GM10248 (cell line): ENCODE results near the gene ANKRD55.
"Not testable (repeated sequence)": the region's sequence is repeated elsewhere in the genome, so short reads cannot be mapped to it uniquely, and the experiment has no call there.

Experiments
- CTCF ChIA-PET: fragments of 300-600 bp; sonication (Branson Sonifier 250); formaldehyde crosslinking; extraction: SDS; loops from one replicate; lab custom pipeline; 2021; ENCODE audit warnings: antibody characterized with exemption; lab: Yijun Ruan, JAX
- POLR2A ChIA-PET: fragments of 350-650 bp; sonication (Branson Sonifier 250); formaldehyde crosslinking; extraction: SDS; loops from one replicate; lab custom pipeline; 2020; ENCODE audit warnings: antibody characterized with exemption; lab: Yijun Ruan, JAX
- DNase-seq: peaks from one replicate; pipeline ENCODE4 v3.0.0; 2012; ENCODE audit errors: extremely low spot score
- TF ChIP-seq, protein P1 (sequence below): IDR thresholded peaks from 2 replicates; pipeline ENCODE4 v1.5.1; 2012; ENCODE audit warnings: mild to moderate bottlenecking, low read depth; ENCODE audit errors: extremely low read depth, missing control alignments, control extremely low read depth

The ANKRD55 gene

DNA sequence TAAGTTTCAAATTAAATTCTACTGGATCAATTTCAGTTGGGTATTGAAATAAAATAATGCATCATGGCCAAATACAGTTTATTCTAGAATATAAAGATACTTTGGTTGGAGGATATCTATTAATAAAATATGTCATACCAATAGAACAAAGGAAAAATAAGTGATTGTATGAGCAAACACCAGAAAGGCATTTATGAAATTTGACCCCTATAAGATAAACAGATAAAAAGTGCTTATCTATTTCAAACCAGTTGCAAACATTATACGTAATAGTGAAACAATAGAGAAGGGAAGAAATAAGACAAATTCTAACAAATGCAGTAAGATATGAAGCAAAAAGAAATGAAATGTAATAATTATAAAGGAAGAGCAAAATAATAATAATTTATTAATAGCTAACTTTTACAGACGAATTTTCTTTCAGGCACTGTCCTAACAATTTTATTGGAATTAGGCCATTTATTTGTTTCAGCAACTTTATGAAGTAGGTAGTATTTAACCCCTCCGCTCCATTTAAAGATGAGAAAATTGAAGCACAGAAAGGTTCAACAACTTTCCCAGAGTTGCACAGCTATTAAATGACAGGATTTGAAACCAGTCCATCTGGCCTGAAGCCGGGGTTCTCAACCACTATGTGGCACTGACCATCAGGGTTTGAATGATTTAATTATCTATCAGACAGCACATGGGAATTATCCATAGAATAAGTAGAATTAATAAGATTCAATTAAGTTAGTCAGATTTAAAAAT, 20.8 kb downstream of the ANKRD55 start:
- TF ChIP-seq, protein P1, sequence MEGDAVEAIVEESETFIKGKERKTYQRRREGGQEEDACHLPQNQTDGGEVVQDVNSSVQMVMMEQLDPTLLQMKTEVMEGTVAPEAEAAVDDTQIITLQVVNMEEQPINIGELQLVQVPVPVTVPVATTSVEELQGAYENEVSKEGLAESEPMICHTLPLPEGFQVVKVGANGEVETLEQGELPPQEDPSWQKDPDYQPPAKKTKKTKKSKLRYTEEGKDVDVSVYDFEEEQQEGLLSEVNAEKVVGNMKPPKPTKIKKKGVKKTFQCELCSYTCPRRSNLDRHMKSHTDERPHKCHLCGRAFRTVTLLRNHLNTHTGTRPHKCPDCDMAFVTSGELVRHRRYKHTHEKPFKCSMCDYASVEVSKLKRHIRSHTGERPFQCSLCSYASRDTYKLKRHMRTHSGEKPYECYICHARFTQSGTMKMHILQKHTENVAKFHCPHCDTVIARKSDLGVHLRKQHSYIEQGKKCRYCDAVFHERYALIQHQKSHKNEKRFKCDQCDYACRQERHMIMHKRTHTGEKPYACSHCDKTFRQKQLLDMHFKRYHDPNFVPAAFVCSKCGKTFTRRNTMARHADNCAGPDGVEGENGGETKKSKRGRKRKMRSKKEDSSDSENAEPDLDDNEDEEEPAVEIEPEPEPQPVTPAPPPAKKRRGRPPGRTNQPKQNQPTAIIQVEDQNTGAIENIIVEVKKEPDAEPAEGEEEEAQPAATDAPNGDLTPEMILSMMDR, result no peak
- ChIA-PET POLR2A (no interaction called here), CTCF (no interaction called here)
- no peak for DNase-seq

DNA sequence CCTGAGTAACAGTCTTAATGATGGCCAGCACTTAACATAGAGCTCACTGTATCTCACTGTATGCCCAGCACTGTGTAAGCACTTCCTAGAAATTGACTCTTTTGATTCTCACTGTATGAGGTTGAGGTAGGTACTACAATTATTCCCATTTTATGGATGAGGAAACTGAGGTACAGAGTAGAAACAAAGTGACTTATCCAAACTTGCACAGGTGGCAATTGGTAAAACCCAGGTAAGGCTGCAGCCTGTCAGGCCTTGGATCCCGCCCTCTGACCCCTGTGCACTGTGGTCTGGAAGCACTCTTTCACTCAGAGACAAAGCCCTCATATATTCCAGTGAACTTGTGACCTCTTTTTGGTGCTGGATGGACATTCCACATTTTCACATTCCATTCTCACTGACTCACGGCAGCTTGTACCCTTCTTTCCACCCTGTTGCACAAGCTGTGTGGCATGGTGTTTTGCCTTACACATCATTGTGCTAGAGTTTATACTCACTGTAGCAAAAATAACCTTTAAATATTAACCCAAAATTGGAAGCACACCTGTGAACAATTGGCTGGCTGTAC, 21.7 kb downstream of the ANKRD55 start:
- DNase-seq, result no peak
- CTCF ChIA-PET, result interaction anchor here (0.9 kb wide), 1 partner anchor 275 kb away, joined by 3 read pairs; no protein-coding TSS in a partner anchor
- POLR2A ChIA-PET, result no interaction called here
- TF ChIP-seq, protein P1, result no peak

DNA sequence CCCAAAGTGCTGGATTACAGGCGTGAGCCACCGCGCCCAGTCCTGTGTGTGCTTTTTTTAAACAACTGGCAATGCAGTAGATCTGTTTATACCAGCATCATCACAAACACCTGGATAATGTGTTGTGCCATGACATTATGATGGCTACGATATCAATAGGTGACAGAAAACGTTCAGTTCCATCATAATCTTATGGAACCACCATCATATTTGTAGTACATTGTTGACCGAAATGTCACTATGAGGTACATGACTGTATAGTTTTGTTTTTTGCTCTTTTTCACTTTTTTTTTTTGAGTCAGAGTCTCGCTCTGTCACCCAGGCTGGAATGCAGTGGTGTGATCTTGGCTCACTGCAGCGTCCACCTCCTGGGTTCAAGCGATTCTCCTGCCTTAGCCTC, 24.4 kb downstream of the ANKRD55 start:
- CTCF ChIA-PET, result no interaction called here
- TF ChIP-seq, protein P1, result no peak

DNA sequence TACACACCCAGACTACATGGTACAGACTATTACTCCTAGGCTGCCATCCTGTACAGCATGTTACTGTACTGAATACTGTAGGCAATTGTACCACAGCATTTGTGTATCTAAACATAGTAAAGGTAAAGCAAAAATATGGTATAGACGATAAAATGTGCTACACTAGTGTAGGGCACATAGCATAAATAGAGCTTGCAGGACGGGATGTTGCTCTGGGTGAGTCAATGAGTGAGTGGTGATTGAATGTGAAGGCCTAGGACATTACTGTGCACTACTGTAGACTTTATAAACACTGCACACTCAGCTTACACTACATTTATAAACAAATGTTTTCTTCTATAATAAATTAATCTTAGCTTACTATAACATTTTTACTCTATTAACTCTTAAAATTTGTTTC, 25.6 kb downstream of the ANKRD55 start:
- POLR2A ChIA-PET, result no interaction called here
- DNase-seq, result no peak
- CTCF ChIA-PET, result no interaction called here

More for the DNA sequence above, 24.4 kb downstream of the ANKRD55 start:
- POLR2A ChIA-PET, result no interaction called here
- no peak for DNase-seq

DNA sequence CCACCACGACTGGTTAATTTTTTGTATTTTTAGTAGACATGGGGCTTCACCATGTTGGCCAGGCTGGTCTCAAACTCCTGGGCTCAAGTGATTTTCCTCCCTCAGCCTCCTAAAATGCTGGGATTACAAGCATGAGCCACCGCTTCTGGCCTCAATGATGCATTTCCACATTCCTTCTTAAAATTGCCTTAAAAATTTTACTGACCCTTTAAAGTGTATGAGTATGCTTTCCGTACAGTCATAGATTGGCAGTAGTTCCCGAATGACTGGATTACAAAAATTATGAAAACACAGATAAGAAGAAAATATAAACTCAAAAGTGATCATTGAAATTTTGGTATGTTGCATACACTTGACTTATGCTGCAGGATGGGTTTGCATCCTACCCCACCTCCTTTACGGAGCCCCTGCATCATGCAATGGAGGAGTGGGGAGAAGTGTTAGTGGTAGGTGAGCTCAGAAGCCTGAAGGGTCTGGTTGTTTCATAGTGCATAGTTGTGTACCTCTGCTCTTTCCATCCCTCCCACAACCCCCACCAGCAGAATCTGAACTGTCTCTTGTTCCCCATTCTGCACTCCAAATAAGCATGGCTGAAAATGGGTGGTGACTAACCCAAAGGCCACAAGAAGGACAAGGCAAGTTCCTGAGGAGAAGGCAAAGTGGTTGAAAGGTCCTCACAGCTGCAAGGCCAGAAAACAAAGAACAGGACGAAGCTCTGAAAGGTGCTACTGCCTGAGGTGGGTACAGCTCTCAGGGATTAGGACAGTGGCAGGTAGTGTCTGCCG, 26.8 kb downstream of the ANKRD55 start:
- ChIA-PET CTCF (no interaction called here), POLR2A (no interaction called here)
- no peak for DNase-seq
- TF ChIP-seq, protein P1, result no peak

More for the DNA sequence above, 25.6 kb downstream of the ANKRD55 start:
- TF ChIP-seq, protein P1, result no peak

DNA sequence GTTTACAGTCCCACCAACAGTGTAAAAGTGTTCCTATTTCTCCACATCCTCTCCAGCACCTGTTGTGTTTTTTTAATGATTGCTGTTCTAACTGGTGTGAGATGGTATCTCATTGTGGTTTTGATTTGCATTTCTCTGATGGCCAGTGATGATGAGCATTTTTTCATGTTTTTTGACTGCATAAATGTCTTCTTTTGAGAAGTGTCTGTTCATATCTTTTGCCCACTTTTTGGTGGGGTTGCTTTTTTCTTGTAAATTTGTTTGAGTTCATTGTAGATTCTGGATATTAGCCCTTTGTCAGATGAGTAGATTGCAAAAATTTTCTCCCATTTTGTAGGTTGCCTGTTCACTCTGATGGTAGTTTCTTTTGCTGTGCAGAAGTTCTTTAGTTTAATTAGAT, 29.2 kb downstream of the ANKRD55 start:
- DNase-seq, CTCF ChIA-PET, POLR2A ChIA-PET: not testable (repeated sequence)
